Measurements from ENCODE around the gene CCDC142.
A peak's percentile ranks its signal among the peaks of the same experiment; 100 is the strongest.

The CCDC142 gene

DNA sequence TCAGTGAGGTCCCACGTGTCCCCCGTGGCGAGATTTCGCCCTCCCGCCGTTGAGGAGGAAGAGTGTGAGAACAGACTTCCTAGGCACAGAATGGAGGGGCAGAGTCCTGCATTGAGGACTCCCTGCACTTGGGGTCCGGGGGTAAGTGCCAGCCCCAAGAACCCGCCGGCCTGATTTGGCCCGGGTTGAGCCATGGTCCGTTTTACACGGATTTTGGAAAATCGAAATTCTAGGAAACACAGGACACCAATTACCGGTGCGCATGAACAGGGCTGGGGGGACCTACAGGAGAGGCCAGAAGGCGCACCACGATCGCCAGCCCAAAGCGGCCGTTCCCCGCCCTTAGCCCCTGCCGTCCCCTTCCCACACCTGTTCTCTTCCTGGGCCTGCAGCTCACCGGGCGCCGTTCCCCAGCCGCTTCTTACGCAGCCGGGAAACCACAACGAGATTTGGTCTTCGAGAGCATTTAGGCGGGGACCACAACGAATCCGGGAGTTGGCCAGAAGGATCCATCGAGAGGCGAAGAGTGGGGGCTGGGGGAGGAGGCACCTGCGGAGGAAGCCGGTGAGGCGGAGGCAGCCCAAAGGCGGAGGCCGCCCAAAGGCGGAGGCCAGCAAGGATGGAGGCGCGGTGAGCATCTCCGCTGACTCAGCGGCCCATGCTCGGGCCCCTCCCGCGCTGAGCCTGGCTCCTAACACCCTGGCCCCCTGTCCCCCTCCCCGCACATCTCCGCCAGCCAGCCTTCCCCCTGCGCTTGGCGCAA lies 31.0 kb upstream of the CCDC142 start:
- no peak for DNase-seq

DNA sequence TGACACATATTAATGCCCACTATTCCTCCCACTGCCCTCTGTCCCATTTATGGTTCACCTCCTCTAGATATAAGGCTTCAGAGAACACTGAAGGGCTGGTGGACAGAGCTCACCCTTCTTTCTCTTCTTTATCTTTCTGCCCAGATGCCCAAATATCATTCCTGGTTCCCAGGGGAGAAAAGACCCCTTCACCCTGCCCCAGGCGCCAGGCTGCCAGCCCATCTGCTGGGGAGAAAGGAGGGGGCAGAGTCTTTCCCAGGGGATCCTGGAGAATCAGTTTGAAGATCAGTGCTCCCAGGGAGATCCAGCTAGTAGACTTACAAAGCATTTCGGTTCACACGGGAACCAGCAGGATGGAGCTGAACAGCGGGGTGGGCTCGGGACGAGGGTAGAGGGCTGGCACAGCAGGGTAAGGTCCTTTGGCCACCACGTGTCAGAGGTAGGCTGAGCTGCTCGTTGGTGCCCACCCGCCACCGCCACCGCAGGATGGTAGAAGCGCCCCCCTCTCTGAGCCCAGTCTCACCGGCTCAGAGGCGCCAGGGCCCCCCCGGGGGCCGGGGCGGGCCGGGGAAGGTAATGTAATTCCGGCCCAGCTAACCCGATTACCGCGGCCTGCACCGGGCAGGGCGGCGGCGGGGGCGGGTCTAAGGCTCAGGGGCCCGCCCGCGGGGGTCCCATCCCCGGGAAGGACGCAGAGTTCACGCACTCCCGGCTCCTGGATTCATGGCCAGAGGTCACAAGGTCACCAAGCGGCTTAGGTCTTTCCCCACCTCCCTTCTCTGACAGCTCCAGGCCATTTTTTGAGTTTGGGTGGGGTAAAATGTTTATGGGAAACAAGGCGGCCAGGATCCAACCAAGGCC lies 30.2 kb upstream of the CCDC142 start:
- DNase-seq = no peak

DNA sequence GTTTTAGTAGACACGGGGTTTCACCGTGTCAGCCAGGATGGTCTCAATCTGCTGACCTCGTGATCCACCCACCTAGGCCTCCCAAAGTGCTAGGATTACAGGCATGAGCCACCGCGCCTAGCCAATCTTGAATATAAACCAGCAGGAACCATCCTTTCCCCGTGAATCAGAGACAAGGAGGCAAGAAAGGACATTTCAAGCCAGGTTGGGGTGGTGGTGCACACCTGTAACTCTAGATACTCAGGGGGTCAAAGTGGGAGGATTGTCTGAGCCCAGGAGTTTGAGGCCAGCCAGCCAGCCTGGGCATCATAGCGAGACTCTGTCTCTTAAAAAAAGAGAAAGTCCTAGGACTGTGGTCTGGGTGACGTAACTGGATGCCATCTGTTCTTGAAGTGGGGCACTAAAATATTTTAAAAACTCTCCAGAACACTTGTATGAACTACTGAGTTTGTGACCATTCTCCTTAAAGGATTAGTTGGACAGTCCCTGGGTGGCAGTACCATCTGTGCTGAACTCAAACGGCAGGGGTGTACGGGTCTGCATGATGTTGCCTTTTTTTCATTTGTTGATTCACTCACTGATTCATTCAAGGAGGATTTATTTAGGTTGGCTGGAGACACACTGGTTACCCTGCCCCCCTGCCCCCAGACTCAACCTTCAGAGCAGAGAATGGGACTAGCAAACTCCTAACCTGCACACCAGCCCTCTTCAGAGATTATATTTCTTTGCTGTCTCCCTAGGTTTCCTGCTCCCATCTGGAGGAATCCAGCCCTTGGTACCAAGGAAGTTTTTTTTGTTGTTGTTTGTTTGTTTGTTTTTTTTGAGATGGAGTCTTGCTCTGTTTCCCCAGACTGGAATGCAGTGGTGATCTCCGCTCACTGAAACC lies 28.5 kb upstream of the CCDC142 start:
- no peak for DNase-seq

DNA sequence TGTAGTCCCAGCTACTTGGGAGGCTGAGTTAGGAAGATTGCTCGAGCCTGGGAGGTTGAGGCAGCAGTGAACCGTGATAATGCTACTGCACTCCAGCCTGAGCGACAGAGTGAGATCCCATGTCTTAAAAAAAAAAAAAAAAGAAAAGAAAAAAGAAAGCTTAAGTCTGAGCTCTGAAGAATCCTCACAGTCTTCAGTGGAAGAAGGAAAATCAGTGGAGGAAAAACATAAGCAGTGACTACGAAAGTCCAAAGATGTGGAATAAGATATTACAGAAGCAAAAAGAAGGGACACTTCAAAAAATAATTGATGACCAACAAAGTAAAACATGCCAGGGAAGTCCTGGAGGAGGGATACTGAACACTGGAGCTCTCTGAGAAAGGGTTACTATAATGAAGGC lies 27.5 kb upstream of the CCDC142 start:
- no peak for DNase-seq

DNA sequence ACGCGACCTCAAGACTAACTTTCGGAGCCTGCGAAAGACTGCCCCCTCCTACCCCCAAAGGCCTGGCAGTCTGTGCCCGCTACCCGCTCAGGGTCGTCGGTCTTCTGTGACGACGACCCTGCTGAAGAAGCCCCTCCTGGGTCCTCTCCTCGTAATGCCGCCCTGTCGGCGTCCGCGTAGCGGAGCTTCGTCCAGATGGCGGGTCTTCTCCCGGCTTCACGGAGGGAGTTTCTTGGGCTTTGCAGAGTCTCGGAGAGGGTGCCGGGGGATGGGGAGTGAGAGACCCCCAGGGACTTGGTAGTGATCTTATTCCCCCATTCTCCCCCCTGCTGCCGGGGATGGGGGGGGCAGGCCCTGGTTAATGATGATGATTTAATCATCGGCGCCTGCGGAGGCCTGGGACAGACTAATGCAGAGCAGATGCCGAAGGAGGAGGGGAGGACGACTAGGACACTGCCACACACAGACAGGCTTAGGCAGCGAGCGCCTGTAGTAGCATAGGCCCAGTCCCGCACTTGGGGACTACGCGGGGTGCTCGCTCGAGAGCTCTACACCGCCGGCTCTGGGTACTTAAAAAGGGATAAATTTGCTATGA lies 25.2 kb upstream of the CCDC142 start:
- peak in 2 of 14 donors; percentile 44 to 55 for DNase-seq

DNA sequence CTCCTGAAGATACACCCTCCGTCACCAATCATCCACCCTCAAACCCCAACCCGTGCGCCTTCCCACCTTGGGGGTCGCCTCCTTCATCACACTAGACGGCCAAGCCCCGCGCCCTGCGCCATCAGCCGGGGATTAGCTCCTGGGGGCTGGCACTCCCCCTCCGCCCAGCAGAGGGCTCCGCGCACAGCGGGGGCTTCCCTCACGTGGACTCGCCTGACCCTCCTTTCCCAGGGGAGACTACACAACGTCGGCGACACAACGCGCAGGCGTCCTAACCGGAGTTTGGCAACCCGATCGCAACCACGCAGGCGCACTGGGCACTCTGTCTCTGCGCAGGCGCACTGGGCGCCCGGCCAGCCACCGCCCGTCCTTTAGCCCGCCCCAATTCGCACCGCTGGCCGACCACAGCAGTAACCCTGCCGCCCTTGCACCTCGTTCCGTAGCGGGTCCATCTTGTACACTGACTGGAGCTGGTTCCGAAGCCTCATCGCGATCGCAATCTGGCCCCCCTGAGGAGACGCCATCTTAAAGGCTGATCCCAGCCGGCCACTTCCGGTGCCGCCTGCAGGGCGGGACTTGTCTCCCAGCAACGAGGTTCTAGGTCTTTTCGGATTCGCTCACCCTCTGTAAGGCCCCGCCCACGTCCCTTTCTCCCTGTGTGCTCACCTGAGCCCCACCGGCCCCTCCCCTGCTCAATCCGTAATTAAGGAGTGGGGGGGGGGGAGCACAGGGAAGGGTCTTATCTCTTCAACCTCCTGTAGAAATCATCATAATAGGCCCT lies 24.5 kb upstream of the CCDC142 start, which contains the start of gene PCGF1:
PCGF1 (minus strand) TSS at position 551 of the 781 bp plus-strand sequence; CDS start at position 524, 27 bp downstream.
- peak; percentile 62 to 99 (median 94) for DNase-seq

DNA sequence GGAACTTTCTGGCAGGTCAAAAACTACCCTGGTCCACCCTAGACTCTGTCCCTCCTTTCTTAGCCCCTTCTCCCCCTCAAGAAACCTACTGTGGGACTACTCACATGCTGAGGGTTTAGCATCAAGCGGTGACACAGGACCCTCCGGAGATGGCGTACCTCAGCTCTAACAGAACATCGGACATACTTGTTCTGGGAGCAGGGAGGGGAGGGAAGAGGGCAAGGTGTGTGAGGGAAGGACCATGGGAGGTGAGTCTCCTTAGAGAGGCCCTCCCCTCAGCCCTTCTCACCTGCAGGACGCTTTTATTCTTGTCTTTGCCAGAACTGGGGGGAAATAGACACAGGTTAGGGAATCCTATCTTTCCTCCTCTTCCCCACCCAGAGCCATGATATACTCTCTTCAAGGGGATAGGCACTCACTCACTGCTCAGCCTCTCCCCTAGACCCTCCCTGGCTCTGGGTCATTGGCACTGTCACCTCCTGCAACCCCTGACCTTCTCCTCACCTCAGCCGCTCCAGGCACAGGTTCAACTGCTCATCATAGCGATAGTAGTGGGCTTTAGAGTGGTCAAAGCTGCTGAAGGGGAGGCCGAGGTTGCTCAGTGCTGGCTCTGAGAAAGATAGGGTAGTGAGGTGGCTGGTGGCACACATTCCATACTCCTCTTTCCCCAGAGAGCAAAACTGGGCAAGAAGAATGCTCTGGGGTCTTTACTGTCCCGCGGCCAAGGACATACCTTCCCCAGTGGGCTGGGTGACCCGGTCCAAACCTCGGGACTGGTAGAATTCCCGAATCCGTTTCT lies 22.8 kb upstream of the CCDC142 start:
- no peak for DNase-seq

DNA sequence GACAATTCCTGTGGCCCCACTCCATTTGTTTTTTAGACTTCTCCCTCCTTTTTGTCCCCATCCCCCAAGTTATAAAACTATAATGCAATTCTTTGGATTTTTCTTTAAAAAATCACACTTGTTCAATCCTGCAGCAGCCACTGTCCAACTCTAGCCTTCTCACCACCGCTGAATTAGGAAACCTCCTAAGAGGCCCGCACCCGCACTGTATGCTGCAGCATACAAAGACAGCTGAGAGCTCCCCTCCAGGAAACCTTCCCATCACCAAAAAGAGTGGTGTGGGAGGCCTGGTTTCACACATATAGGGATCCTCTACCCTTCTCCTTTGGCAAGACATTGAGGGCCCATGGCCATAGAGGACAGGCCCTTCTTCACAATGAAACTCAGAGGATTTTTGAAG lies 21.8 kb upstream of the CCDC142 start:
- no peak for DNase-seq

DNA sequence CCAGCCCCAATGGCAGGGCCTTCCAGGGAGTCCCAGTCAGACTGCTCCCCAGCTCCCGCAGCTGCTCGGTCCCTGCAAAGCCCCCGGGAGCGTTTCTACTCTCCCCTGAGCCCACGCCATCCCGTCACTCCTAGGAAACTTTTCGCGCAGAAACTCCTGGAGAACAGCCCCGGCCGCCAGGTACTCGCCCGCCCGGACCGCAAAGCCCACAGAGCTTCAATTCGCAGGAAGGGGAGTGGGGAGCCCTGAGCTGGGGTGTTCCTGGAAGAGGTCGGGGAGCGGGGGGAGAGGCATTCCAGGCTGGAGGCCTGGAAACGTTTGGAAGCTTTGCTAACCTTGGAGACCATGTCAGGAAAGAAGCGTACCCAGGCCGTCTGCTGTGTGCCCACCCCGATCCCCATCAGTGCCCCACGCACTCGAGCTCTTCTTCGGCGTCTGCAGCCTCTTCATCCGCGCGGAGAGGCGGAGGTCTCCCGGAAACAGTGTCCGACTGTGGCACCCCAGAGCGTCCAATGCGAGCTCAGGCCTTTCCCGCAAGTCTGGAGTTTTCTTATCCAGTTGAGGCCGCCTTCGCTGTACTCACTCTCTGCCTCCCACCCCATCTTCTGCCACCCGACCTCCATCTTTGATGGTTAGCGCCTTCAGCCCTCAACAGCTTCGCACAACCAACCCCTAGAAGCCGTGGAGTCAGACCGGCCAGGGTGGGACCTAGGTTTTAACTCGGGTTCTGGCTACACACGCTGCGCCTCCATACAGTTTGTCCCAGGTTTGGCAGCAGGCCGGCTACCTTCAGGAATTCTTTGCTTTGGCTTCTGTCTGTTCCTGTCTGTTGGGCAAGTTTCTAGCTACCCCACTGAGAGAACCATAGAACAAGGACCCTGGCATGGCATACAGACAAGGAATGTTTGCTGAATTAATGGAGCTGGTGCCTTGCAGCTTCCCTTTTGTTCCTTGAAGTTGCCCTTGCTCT lies 21.0 kb upstream of the CCDC142 start:
- no peak for DNase-seq

DNA sequence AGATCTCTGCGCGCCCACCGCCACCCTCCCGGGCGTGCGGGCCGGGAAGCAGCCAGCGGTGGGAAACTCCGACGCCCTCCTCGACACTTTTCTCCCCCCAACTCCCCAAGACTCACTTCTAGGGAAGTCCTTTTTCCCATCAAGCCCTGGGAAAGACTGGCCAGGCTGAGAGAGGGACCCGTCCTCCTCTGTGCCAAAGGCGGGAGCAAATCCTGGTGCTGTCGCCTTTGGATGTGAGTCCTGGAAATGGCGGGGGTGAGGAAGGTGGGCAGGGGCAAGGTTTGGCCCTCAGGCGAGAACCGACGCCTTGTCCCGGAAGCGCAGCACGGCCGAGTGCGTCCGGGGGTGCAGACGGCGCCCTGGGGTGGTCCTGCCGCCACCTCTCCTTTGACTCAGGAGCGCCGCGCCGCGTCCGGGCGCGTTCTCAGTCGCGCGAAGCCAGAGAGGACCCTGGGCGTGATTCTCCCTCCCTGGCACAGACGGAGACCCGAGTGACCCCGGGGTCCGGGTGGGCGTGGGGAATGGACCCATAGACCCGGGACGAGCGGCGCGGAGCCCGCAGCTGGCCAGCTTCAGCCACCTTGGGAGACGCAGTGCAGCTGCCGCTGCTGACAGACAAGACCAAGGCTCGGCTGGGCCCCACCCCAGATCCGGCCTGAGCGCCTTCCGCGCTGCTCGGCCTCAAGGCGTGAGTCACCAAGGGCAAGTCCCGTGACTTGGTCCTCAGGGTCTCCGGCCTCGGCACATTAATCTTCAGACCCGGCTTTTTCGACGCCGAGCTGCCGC lies 20.1 kb upstream of the CCDC142 start:
- peak in 1 of 14 donors; percentile 5 for DNase-seq

DNA sequence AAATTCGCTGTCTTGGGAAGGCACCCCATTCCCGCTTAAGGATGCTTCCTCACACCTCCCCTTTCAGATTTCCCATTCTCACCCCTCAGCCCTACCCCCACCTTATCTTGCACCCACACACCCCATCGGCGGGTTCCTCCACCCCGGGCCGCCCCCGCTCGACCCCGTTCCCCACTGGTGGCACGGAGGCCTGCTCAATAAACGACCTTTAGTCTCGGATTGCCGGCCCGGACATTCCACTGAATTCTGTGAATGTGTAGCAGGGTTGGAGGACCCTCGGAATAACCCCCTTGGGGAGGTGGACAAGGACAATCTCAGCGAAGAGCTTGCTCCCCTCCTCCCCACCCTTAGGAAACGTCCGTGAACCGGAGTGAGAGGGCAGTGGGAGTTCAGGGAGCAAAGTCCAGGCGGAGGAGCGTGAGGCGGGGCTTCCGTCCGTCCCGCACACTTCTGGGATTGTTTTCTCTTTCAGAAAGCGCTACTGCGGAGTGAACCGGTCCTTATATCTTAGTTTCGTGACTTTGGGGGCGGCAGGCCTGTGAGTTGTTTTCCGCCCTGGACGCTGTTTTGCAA lies 19.4 kb upstream of the CCDC142 start:
- DNase-seq = no peak

DNA sequence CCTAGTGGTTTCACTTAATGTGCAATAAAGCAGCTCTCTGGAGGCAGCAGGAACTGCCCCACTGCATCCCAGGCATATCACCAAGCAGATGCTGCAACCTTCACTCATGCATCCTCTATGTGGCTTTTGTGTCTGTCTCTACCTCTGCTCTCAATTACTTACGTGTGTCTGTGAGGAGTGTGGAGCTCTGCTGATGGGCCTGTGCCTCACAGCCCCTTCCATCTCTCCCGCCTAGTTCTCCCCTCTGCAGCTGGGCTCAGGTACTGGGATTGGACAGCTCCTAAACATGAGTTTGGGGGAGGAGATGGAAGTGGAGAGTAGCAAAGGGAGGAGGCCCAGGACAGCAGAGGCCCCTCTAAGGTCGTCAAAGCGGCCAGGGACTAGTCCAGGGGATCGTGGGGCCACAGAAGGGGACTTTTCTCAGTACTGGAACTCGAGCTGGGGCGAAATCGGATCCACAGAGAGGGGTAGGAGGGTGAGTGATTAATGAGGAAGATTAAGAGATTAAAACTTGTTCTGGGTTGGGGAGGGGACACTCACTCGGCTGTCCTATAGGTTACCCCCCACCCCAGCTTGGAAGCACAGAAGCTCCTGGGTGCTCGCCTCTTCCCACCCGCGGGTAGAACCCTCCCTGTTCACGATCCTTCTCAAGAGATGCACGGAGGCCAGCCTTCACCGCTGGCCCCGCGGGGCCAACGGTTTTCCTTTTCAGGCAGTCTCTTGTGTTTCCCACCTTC lies 18.7 kb upstream of the CCDC142 start:
- no peak for DNase-seq

DNA sequence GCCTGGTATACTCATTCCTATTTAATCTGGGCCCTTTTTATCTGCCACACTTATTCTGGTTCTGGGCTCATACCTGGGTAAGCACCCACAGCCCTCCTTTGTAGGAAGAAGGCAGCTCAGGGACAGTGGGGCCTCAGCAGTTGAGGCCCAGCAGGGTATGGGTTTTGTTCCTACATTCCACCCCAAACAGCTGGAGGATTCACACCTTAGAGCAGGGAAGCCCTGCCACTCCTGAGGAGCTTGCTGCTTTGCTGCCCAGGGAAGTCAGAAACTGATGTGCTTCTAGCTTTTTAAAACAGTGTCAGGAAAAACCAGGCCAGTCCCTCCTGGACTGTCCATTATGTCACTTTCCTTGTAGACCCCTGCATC lies 17.8 kb upstream of the CCDC142 start:
- DNase-seq = no peak

DNA sequence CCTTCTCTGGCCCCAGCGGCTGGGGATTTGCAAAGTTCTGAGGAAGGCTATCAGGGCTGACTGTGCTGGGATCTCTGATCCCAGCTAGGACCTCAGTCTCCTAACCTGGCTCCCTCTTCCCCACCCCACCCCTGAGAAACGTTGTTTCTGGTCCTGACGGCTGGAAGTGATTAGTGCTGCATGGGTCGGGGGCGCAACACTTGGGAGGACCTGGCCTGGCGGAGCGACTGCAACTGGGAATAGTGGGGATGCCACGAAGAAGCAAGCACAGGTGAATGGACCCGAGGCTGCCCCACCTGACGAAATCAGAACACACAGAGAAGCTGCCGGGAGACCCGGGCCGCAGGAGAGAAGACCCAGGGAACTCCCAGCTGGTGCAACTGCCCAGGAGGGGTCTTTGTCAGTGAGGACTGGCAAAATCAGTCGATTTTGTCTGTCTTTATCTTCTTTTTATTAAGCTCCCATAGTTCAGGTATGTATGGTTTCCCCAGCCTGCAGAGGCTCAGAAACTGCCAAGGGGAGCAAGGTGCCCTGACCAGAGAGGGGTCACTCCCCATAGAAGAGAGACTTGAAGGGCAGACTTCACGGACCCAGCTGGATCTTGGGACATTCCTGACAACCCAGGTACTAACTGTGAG lies 17.3 kb upstream of the CCDC142 start:
- DNase-seq = no peak

DNA sequence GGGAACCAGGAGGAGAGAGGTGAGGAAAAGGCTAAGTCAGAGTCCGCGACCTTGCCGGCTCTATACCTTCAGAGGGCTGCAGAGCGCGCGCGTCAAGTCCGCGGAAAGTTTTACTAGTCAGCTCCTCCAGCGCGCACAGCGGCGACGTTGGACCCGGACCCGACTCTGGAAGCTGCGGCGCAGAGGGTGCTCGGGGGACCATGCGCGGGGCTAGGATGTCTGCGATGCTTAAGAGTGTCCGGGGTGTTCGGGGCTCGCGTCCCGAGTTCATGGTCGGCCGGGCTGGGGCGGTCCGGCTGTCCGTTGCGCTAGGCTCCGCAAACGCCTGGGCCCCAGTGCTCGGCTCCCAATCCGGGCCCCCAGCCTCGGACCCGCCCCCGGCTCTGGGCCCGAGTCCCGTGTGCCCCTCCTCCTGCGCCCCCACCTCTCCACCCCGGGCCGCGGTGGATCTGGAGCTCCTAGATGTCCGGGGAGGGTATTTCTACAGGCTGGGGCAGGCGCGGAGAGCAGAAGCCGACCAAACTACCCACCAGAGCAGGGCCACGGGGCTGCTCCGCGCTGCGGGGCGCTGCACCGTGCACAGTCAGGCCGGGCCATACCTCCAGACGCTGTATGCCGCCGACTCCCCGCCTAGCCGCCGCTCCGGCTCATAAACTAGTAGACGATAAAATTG lies 16.6 kb upstream of the CCDC142 start, which contains the start of gene LBX2:
LBX2 (minus strand) TSS at position 337 of the 673 bp plus-strand sequence; CDS start at position 271, 66 bp downstream.
- no peak for DNase-seq
